WERI-Rb-1 (cell line): Measurements from ENCODE around the gene ENPP1.
"Not testable (repeated sequence)": the region's sequence is repeated elsewhere in the genome, so short reads cannot be mapped to it uniquely, and the experiment has no call there.

Source experiments
- DNase-seq: peaks from one replicate; pipeline ENCODE4 v3.0.0-alpha.2; 2020
- H3K27ac ChIP-seq: fragments of 250-450 bp; sonication (Bioruptor Pico); 2 replicates; pipeline ENCODE4 v1.5.1; 2020; ENCODE audit warnings: mild to moderate bottlenecking, moderate library complexity
- H3K27me3 ChIP-seq: fragments of 250-450 bp; sonication (Bioruptor Pico); 2 replicates; pipeline ENCODE4 v1.5.1; 2021; ENCODE audit warnings: mild to moderate bottlenecking, low read depth, moderate library complexity; ENCODE audit not compliant: insufficient read depth, severe bottlenecking
- H3K36me3 ChIP-seq: fragments of 250-450 bp; sonication (Bioruptor Pico); 2 replicates; pipeline ENCODE4 v1.5.1; 2020; ENCODE audit warnings: mild to moderate bottlenecking, moderate library complexity
- H3K4me3 ChIP-seq: 2 replicates; pipeline ENCODE4 v1.5.1; 2011; ENCODE audit warnings: low read depth, mild to moderate bottlenecking, control low read depth, low read length
- H3K9me3 ChIP-seq: fragments of 250-450 bp; sonication (Bioruptor Pico); 2 replicates; pipeline ENCODE4 v1.5.1; 2021; ENCODE audit warnings: mild to moderate bottlenecking, moderate library complexity; ENCODE audit not compliant: severe bottlenecking
- TF ChIP-seq, protein P1 (sequence below): IDR thresholded peaks from 2 replicates; pipeline ENCODE4 v1.5.1; 2011; ENCODE audit warnings: low read depth, mild to moderate bottlenecking, control low read depth, inconsistent platforms, low read length

ENPP1 gene

DNA sequence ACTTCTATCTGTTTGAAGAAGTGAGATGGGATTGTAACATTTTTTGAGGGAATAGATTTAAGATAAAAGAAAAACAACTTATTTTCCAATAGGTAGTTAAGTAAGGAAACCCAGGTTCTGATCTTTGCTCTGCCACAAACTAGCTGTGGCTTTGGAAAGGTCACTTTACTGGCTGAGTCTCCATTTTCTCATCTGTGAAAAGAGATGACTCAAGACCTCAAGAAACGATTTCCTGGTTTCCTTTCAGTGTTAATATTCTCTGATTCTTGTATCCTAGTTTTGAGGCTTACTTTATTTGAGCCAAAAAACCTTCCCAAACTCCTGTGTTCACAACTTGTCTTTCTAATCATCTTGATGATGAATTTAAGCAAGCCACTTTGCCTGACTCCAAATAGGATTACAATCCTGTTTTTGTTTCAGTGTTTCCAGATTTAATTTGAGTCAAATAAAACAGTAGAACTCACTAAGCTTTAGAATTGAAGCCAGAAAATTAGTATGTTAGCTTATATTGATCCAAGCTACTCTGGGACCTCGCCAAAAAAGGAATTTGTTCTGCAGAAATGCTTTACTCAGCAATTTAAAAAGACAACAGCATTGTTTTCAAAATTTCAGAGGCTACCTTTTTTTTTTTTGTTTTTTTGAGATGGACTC, 51.1 kb downstream of the ENPP1 start:
- Histone ChIP-seq H3K4me3 (no peak overlapping the region), H3K27me3 (no peaks in the 10 kb centered on the region), H3K27ac (no peak overlapping the region), H3K9me3 (no peaks in the 10 kb centered on the region), H3K36me3 (no peaks in the 10 kb centered on the region)
- TF ChIP-seq, protein P1, sequence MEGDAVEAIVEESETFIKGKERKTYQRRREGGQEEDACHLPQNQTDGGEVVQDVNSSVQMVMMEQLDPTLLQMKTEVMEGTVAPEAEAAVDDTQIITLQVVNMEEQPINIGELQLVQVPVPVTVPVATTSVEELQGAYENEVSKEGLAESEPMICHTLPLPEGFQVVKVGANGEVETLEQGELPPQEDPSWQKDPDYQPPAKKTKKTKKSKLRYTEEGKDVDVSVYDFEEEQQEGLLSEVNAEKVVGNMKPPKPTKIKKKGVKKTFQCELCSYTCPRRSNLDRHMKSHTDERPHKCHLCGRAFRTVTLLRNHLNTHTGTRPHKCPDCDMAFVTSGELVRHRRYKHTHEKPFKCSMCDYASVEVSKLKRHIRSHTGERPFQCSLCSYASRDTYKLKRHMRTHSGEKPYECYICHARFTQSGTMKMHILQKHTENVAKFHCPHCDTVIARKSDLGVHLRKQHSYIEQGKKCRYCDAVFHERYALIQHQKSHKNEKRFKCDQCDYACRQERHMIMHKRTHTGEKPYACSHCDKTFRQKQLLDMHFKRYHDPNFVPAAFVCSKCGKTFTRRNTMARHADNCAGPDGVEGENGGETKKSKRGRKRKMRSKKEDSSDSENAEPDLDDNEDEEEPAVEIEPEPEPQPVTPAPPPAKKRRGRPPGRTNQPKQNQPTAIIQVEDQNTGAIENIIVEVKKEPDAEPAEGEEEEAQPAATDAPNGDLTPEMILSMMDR: no peak
- no peak for DNase-seq

DNA sequence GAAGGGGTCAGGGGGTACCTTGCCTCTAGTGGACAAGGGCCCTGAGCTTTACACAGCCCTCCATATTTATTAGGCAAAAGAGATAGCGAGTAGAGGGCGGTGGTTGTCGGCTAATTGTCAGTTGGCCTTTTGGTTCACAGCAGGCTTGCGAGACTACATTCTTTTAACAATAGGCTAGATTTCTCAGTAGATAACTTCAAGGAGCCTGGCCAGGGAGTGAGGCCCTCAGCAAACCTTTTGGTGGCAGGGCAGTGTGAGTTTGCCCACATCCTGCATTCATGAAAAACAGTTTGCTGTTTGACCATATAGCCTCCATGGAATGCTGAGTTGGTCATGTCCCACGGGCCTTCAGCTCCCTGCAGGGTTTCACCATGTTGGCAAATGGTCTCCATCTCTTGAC, 51.8 kb downstream of the ENPP1 start:
- DNase-seq, H3K36me3 ChIP-seq, H3K4me3 ChIP-seq, H3K27me3 ChIP-seq, H3K9me3 ChIP-seq, H3K27ac ChIP-seq: not testable (repeated sequence)

DNA sequence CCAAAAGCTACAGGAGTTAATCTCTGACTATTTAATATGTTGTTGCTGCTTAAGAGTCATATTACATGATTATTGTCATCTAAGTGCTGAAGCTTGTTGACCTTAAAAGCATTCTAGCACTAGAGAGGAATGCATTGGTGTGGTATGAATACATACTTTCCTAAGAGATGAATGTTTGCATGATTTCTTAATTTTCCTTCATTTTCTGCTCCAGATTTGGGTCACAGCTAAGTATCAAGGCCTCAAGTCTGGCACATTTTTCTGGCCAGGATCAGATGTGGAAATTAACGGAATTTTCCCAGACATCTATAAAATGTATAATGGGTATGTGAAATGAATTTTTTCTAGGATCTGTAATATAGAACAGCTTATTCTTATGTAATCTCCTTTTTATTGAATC, 53.6 kb downstream of the ENPP1 start:
- H3K27me3 ChIP-seq: no peaks in the 10 kb centered on the region
- H3K9me3 ChIP-seq: no peaks in the 10 kb centered on the region
- TF ChIP-seq, protein P1: no peak
- no peak for DNase-seq
- no peak overlapping the region for H3K27ac ChIP-seq
- H3K4me3 ChIP-seq: no peak overlapping the region
- H3K36me3 ChIP-seq: no peaks in the 10 kb centered on the region

DNA sequence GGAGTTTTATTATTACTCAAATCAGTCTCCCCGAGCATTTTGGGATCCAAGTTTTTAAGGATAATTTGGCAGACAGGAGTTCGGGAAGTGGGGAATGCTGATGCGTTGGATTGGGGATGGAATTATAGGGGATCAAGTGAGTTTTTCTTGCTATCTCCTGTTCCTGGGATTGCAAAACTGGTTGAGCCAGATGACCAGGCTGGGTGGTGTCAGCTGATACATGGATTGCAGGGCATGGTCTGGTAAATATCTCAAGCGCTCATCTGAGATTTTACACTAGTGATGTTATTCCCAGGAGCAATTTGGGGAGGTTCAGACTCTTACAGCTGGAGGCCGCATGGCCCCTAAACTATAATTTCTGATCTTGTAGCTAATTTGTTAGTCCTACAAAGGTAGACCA, 54.7 kb downstream of the ENPP1 start:
- Histone ChIP-seq H3K27me3 (no peaks in the 10 kb centered on the region), H3K4me3 (no peak overlapping the region), H3K27ac (no peak overlapping the region), H3K36me3 (no peaks in the 10 kb centered on the region), H3K9me3 (no peaks in the 10 kb centered on the region)
- no peak for DNase-seq
- TF ChIP-seq, protein P1: no peak

DNA sequence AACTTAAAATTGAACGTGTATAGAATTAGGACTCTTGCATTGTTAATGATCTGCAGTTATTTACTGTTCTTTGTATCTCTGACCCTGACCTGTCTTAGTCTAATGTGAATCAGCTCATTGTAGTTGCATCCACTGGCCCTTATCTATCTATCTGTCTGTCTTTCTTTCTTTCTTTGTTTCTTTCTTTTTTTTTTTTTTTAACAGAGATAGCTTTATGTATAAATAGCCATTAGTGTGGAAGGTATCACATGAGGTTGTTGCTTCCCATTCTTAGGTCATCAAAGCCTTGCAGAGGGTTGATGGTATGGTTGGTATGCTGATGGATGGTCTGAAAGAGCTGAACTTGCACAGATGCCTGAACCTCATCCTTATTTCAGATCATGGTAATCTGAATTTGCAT, 59.9 kb downstream of the ENPP1 start:
- Histone ChIP-seq H3K36me3 (no peaks in the 10 kb centered on the region), H3K27ac (no peak overlapping the region), H3K4me3 (no peak overlapping the region), H3K9me3 (no peaks in the 10 kb centered on the region), H3K27me3 (peaks cover 6% of the 10 kb centered on the region)
- no peak for DNase-seq
- TF ChIP-seq, protein P1: no peak

DNA sequence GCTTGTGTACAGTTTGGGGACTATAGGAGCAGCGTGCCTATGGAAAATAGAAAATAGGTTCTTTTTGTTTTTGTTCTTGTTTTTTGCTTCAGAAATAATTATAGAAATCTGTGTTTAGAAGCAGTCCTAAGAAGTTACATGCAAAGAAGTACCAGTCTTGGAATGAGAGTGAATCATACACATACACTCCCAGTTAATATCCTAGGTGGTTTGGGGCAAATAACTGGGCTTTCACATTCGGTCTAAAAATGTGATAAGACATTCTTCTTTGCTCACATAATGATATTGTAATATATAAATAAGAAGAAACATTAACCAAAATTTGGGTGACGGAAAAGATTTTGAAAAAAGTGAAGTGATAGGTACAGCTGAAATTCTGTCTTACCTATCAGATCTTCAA, 61.0 kb downstream of the ENPP1 start:
- DNase-seq: no peak
- Histone ChIP-seq H3K4me3 (no peak overlapping the region), H3K36me3 (no peaks in the 10 kb centered on the region), H3K27me3 (peaks cover 6% of the 10 kb centered on the region), H3K27ac (no peak overlapping the region), H3K9me3 (no peaks in the 10 kb centered on the region)
- TF ChIP-seq, protein P1: no peak
